ENCODE measurements around the gene DCX.

GRCh38 chrX:111395149-111395548 is 16.8 kb downstream of the DCX start:
- TF ChIP-seq CTCF (conservative IDR thresholded peaks at IDR 0.05; ENCODE audit: low read depth, low read length) (no peak), EZH2 (IDR thresholded peaks at IDR 0.05; ENCODE audit: low read length, unreplicated experiment) (no peak)

Data from PC-3 (cell line).